Heart left ventricle (tissue), 16 donors: ENCODE data around the gene EHD2. TPM values are rescaled to one million over a fixed set of nuclear protein-coding genes. Genes with fewer than 3 reads are reported as not detected.
A peak's percentile ranks its signal among the peaks of the same experiment; 100 is the strongest.
"Not testable (repeated sequence)": the region's sequence is repeated elsewhere in the genome, so short reads cannot be mapped to it uniquely, and the experiment has no call there.

Source experiments
- ATAC-seq, 4 donors: fragments of 200-7000 bp; cut with Tn5 transposase; one replicate each; pipeline ENCODE4 v1.9.1; 2020 to 2022; ENCODE audit warnings: moderate library complexity in 4 of 4, mild to moderate bottlenecking in 3 of 4, moderate number of reproducible peaks in 1 of 4
- DNase-seq, 5 donors: peaks; one replicate each; pipeline ENCODE4 v3.0.0-alpha.2; 2020
- H3K27ac ChIP-seq, 12 donors: fragments of 200-600 bp; sonication (generic) in 4 of 12; one replicate each; pipeline versions ENCODE4 v1.5.0 to v1.8.0; 2016 to 2022; ENCODE audit warnings: mild to moderate bottlenecking in 2 of 12
- H3K27me3 ChIP-seq, 9 donors: fragments of 200-600 bp; sonication (generic) in 2 of 9; one replicate each; pipeline versions ENCODE4 v1.5.1 to v1.8.0; 2016 to 2022; ENCODE audit warnings: mild to moderate bottlenecking in 3 of 9
- H3K36me3 ChIP-seq, 9 donors: fragments of 200-600 bp; sonication (generic) in 2 of 9; one replicate each; pipeline versions ENCODE4 v1.5.0 to v1.8.0; 2018 to 2022; ENCODE audit warnings: mild to moderate bottlenecking in 2 of 9
- H3K4me1 ChIP-seq, 12 donors: fragments of 200-600 bp; sonication (generic) in 4 of 12; one replicate each; pipeline versions ENCODE4 v1.5.0 to v1.8.0; 2016 to 2022; ENCODE audit warnings: mild to moderate bottlenecking in 3 of 12
- H3K4me3 ChIP-seq, 12 donors: fragments of 200-600 bp; sonication (generic) in 4 of 12; one replicate each; pipeline versions ENCODE4 v1.5.0 to v1.8.0; 2017 to 2022; ENCODE audit warnings: mild to moderate bottlenecking in 9 of 12, moderate library complexity in 4 of 12
- H3K9me3 ChIP-seq, 12 donors: fragments of 200-600 bp; sonication (generic) in 4 of 12; one replicate each; pipeline versions ENCODE4 v1.5.0 to v1.8.0; 2016 to 2022; ENCODE audit warnings: mild to moderate bottlenecking in 1 of 12
- POLR2A ChIP-seq, 2 donors: fragments of 450-650 bp; IDR thresholded peaks; one replicate each; pipeline ENCODE4 v1.6.1; 2017; ENCODE audit warnings: antibody characterized with exemption in 2 of 2, mild to moderate bottlenecking in 2 of 2, moderate library complexity in 2 of 2
- WGBS, 4 donors: extraction: QIAGEN DNeasy Blood & Tissue Kit in 2 of 4; methylation state at CpG; one replicate each; pipeline versions ENCODE4 v1.1.5 to v1.1.7; 2013 to 2018; 5-methylcytosine and 5-hydroxymethylcytosine counted together
- intact Hi-C, 10 donors: fragments of 100-400 bp; cut with DNase I; formaldehyde crosslinking; loops; one replicate each; pipeline versions ENCODE4 v1.11.1 to v1.14.2; 2022
- polyA plus RNA-seq, 2 donors: library from polyadenylated mRNA; stranded (reverse); fragments of 200-250 nt; gene quantifications; one replicate each; pipeline ENCODE4 v1.2.3, GENCODE V29; 2013
- total RNA-seq, 9 donors: library from RNA; depleted of rRNA in 2 of 9; stranded (reverse); fragments of >200 nt in 2 of 9; fragmentation: NEBNext Ultra II Directional in 3 of 9; extraction: Animal tissue kit (Norgen Biotek cat#: 25700) in 3 of 9; gene quantifications; one replicate each; pipeline versions ENCODE4 v1.1.0 to v1.2.4, GENCODE V29; 2016 to 2023
- TF ChIP-seq, protein P1 (sequence below), 12 donors: fragments of 200-600 bp; sonication (generic) in 4 of 12; IDR thresholded peaks; one replicate each; pipeline versions ENCODE4 v1.5.0 to v1.8.0; 2018 to 2022; ENCODE audit warnings: antibody characterized with exemption in 12 of 12, mild to moderate bottlenecking in 5 of 12
- donor health status: ischemic (EF 13 %, LVEDD 7.1; RV severe dilation, severe dysfunction).
- donor health status: healthy with polysubstance abuse.
- donor health status: DM: no; HTN: yes; CAD: no.
- donor health status: DM: no; HTN: no; CAD: no.
- donor health status: ischemic (EF 25% LVEDD 6.9; RV normal size, moderate dysfunction).
- donor health status: ischemic (EF 25% LVEDD 5.7; RV mildly dilated, moderate dysfunction).
- donor health status: healthy.
- donor health status: DM: yes; HTN: yes; CAD: no.
- donor health status: ischemic (EF 35%, LVEDD 5.7; RV mildly dilated, moderate dysfunction).
- donor health status: nonischemic (EF 11% LVEDD 7.7; RV severe dilation, severe dysfunction).
- donor health status: DM: yes; HTN: yes; CAD: no.
- donor health status: PGD.
- donor health status: ischemic (EF 29% LVEDD 5.4; RV normal size, mild dysfunction).
- donor health status: nonischemic (EF 23%, LVEDD 6.1; RV moderate dilation, normal function).

Gene EHD2
- total and polyA plus RNA-seq, 11 donors = 30.6 to 133 (median 45.1) TPM

GRCh38 chr19:47762615-47763308 is 49.5 kb downstream of the EHD2 start:
- ATAC-seq (peak; percentile 34 to 84 (median 62)), DNase-seq (peak in 4 of 5 donors; percentile 64 to 75 (median 68))
- 53 to 67% (median 61%) methylated on average over 18 of the region's 18 CpGs for WGBS, 4 donors
- Histone ChIP-seq H3K4me3 (no peak overlapping the region), H3K27ac (peak overlapping the region in 10 of 12 donors; percentile 11 to 66 (median 51)), H3K27me3 (no peaks in the 10 kb centered on the region), H3K4me1 (peaks cover 0 to 19% (median 3%) of the 10 kb centered on the region in 12 donors), H3K36me3 (peaks cover 0 to 27% (median 18%) of the 10 kb centered on the region in 9 donors), H3K9me3 (peaks cover 0 to 5% (median 0%) of the 10 kb centered on the region in 12 donors)
- intact Hi-C loops = loop anchor here in 2 of 10 donors (10.0 kb wide), 1 partner anchor 102 kb away; no protein-coding TSS in a partner anchor
- TF ChIP-seq POLR2A (IDR thresholded peaks at IDR 0.05) = no peak
- TF ChIP-seq, protein P1, sequence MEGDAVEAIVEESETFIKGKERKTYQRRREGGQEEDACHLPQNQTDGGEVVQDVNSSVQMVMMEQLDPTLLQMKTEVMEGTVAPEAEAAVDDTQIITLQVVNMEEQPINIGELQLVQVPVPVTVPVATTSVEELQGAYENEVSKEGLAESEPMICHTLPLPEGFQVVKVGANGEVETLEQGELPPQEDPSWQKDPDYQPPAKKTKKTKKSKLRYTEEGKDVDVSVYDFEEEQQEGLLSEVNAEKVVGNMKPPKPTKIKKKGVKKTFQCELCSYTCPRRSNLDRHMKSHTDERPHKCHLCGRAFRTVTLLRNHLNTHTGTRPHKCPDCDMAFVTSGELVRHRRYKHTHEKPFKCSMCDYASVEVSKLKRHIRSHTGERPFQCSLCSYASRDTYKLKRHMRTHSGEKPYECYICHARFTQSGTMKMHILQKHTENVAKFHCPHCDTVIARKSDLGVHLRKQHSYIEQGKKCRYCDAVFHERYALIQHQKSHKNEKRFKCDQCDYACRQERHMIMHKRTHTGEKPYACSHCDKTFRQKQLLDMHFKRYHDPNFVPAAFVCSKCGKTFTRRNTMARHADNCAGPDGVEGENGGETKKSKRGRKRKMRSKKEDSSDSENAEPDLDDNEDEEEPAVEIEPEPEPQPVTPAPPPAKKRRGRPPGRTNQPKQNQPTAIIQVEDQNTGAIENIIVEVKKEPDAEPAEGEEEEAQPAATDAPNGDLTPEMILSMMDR (IDR thresholded peaks at IDR 0.05) = no peak

- WGBS, 4 donors = 88 to 92% (median 91%) methylated on average over 3 of the region's 3 CpGs
- H3K27ac ChIP-seq, H3K36me3 ChIP-seq, H3K27me3 ChIP-seq, DNase-seq, ATAC-seq, H3K9me3 ChIP-seq, H3K4me3 ChIP-seq: not testable (repeated sequence)
- H3K4me1 ChIP-seq = peaks cover 0 to 19% (median 3%) of the 10 kb centered on the region in 12 donors
- intact Hi-C loops = loop anchor here in 4 of 10 donors (1.0 to 10.0 kb wide), 3 partner anchors 24 to 100 kb away; no protein-coding TSS in a partner anchor
Measured at GRCh38 chr19:47764705-47765104, 51.5 kb downstream of the EHD2 start.

DNA sequence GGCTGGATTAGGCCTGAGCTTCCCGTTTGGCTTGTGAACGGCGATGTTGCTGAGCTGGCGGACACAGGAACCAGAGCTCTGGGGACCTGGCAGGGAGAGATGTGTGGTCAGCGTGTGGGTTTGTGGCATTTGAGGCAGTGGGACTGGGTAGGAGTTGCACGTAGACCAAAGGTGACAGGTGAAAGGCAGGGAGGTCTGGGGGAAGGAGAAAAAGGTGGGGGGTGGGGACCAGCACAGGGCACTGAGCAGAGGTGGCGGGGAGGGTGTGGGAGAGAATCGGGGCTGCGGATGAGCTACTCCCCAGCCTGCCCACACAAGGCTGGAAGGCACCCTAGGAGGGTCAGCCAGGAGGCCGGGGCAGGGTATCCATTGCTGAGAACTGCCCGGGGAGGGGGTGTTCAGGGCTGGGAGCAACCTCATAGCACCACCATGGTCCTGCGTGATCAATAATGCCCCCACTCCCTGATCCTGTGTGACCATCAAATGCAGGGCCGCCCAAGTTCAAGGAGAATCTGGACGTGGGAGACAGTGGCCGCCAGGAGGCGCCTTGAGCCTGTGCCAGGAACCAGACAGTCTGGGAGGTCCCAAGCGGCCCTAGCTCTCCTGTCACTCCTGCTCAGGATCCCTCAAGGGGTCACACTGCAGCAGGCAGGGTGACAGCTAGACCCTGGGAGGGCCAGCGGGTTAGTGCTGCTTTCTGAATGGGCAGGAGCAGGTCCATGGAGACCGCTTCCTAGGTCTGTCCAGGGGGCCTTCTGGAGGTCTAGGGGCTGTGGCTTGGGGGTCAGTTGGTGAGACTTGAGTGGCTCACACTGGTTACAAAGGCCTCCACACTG is 52.5 kb downstream of the EHD2 start:
- intact Hi-C loops = loop anchor here (1.0 to 10.0 kb wide), 4 partner anchors 23 to 99 kb away; no protein-coding TSS in a partner anchor

GRCh38 chr19:47766359-47766620 is 53.1 kb downstream of the EHD2 start:
- TF ChIP-seq, protein P1 (IDR thresholded peaks at IDR 0.05) = no peak
- no peak for TF ChIP-seq POLR2A (IDR thresholded peaks at IDR 0.05)
- H3K4me3 ChIP-seq = no peak overlapping the region
- no peak overlapping the region for H3K27ac ChIP-seq
- no peaks in the 10 kb centered on the region for H3K36me3 ChIP-seq
- no peak for DNase-seq
- H3K4me1 ChIP-seq = peaks cover 0 to 19% (median 3%) of the 10 kb centered on the region in 12 donors
- H3K9me3 ChIP-seq = no peaks in the 10 kb centered on the region
- 75 to 94% (median 84%) methylated on average over 5 to 7 of the region's 7 CpGs for WGBS, 4 donors
- H3K27me3 ChIP-seq = no peaks in the 10 kb centered on the region
- intact Hi-C loops = loop anchor here in 8 of 10 donors (1.0 to 10.0 kb wide), 4 partner anchors 22 to 99 kb away; no protein-coding TSS in a partner anchor
- no peak for ATAC-seq

More for the DNA sequence above, 52.5 kb downstream of the EHD2 start:
- no peaks in the 10 kb centered on the region for H3K36me3 ChIP-seq
- TF ChIP-seq, protein P1 (IDR thresholded peaks at IDR 0.05) = peak; percentile 72 to 89 (median 82)
- no peak for TF ChIP-seq POLR2A (IDR thresholded peaks at IDR 0.05)
- peaks cover 0 to 19% (median 3%) of the 10 kb centered on the region in 12 donors for H3K4me1 ChIP-seq
- H3K27me3 ChIP-seq = no peaks in the 10 kb centered on the region
- H3K4me3 ChIP-seq = no peak overlapping the region
- ATAC-seq (peak; percentile 69 to 75 (median 74)), DNase-seq (peak; percentile 67 to 87 (median 76))
- 31 to 48% (median 38%) methylated on average over 13 to 19 of the region's 19 CpGs for WGBS, 4 donors
- no peaks in the 10 kb centered on the region for H3K9me3 ChIP-seq
- no peak overlapping the region for H3K27ac ChIP-seq
